Measurements from ENCODE around the gene DACH1.

- no peak for TF ChIP-seq ZNF678 (CRISPR knock-in tag; IDR thresholded peaks at IDR 0.05)
- no peak for TF ChIP-seq JUND (CRISPR knock-in tag; IDR thresholded peaks at IDR 0.05)
- no peak for TF ChIP-seq ZFP37 (CRISPR knock-in tag; IDR thresholded peaks at IDR 0.05; ENCODE audit: borderline replicate concordance)
- TF ChIP-seq RFX3 (CRISPR knock-in tag; IDR thresholded peaks at IDR 0.05): no peak
- TF ChIP-seq ZZZ3 (CRISPR knock-in tag; IDR thresholded peaks at IDR 0.05; ENCODE audit: borderline replicate concordance): no peak
- no peak for TF ChIP-seq TCF7L2 (IDR thresholded peaks at IDR 0.05; ENCODE audit: low read depth, low read length)
- no peak for TF ChIP-seq POLR2A (IDR thresholded peaks at IDR 0.05; ENCODE audit: insufficient read depth in 1 of 2, low read depth in 2 of 2, low read length in 2 of 2)
Observed at GRCh38 chr13:71864986-71865873, 1.8 kb downstream of the DACH1 start.

Measured in HepG2 (cell line).